Measurements from ENCODE around the gene MRTFB.

The MRTFB gene

GRCh38 chr16:14314116-14314515 lies 243.0 kb downstream of the MRTFB start:
- no peak for DNase-seq

- DNase-seq: no peak
Observed at GRCh38 chr16:14315683-14316320, 244.7 kb downstream of the MRTFB start.

Measured in C1 segment of cervical spinal cord (tissue), 14 donors.